ENCODE data around the gene BFAR.
"Not testable (repeated sequence)": the region's sequence is repeated elsewhere in the genome, so short reads cannot be mapped to it uniquely, and the experiment has no call there.

The BFAR gene

GRCh38 chr16:14701859-14702258 lies 69.1 kb downstream of the BFAR start:
- not testable (repeated sequence) for DNase-seq

DNA sequence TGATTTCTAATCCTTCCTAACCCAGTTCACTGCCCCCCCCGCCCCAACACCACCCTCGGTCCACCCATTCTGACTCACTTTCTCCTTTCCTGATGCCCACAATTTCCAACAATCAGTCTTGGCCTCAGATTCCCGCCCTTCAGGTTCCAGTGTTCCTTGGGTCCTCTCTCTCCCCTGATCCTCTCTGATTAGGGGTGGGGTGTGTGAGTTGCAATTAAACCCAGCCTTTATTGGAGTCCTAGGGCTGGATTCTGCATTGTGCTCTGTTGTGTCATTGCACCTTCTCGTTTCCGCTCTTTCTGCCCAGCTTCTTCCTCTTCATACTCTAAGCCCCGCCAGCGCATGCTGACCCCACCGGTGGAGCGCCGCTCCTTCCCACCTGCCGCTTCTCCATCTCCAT lies 69.9 kb downstream of the BFAR start:
- not testable (repeated sequence) for DNase-seq

DNA sequence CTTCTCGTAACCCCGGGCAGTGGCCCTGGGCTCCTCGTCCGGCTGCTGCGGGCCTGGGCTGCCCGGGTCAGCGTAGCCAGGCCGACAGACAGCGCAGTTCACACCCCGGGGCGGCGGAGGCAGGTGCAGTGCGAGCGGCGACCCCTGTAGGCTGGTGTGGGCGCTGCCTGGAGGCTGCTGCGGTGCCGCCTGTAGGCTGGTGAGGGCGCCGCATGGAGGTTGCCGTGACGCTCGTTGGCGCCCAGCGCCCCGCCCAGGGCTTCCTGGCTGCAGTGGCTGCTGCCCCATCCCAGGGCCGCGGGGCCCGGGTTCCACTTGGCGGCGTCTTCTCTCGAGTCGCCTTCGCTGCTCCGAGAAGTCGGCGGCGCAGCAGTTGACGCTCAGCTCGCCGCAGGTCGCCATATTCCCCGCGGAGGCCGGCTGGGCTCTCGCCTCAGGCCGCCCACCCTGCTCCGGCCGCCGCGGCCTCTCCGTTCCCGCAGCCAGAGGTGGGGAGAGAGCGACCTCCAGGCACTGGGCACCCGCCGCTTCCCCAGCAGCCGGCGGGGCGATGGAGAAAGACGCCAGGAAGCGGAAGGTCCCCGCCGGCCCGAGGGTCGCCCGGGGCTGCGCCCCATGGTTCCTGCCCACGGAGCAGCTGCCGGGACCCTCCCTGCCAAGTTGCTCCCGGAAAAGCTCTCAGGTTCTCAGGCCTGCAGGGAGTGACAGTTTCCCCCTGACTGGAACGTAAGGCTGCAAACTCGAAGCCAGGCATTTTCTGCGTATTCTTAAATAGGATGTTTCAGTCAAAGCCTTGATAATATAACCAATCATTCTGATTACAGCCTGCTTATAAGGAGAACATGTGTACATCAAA lies 70.6 kb downstream of the BFAR start, which contains the start of gene NPIPA3:
Gene NPIPA3 (plus strand): TSS at position 256 of the 856 bp plus-strand sequence. CDS start 5,533 bp downstream, outside the sequence.
- not testable (repeated sequence) for DNase-seq
